Stimulated activated naive CD8-positive, alpha-beta T cell treated with anti-CD3 and anti-CD28 coated beads, Interleukin-15, Interleukin-2, amounts not matched to agents 100 U/mL and 50 U/mL, for 24 hours (primary cell): ENCODE measurements around the gene CNKSR3.

Experiments
- ATAC-seq: fragments of 150-1000 bp; cut with Tn5 transposase; one replicate; pipeline ENCODE4 v1.10.0; 2021
- DNase-seq: peaks from one replicate; pipeline ENCODE4 v3.0.0; 2021

The CNKSR3 gene

GRCh38 chr6:154345811-154346210 is 164.7 kb downstream of the CNKSR3 start:
- DNase-seq (no peak), ATAC-seq (no peak)

GRCh38 chr6:154343473-154344308 is 166.8 kb downstream of the CNKSR3 start:
- ATAC-seq (no peak), DNase-seq (no peak)

GRCh38 chr6:154341871-154342270 is 168.6 kb downstream of the CNKSR3 start:
- no peak for ATAC-seq

GRCh38 chr6:154341336-154341735 is 169.1 kb downstream of the CNKSR3 start:
- ATAC-seq (no peak), DNase-seq (no peak)

More at GRCh38 chr6:154341871-154342270, 168.6 kb downstream of the CNKSR3 start:
- DNase-seq, result no peak
